A549 (cell line): ENCODE measurements around the gene KCTD4. TPM values are rescaled to one million over a fixed set of nuclear protein-coding genes. Genes with fewer than 3 reads are reported as not detected.

ENCODE experiments used
- ATAC-seq, 2 experiments: fragments of 200-7000 bp in 1 of 2; fragments of >200 bp in 1 of 2; cut with Nextera tagmentation in 1 of 2; cut with Tn5 transposase in 1 of 2; 3 replicates each; pipeline versions ENCODE4 v1.8.0 to v1.9.1; 2018 to 2020; ENCODE audit warnings: mild to moderate bottlenecking in 1 of 2, moderate library complexity in 1 of 2
- CTCF ChIA-PET: fragments of 300-600 bp; sonication (Branson Sonifier 250); formaldehyde crosslinking; extraction: SDS; loops from one replicate; lab custom pipeline; 2021; ENCODE audit warnings: antibody characterized with exemption, inconsistent platforms; lab: Yijun Ruan, JAX
- POLR2A ChIA-PET: fragments of 350-600 bp; formaldehyde crosslinking; extraction: SDS; loops from one replicate; lab custom pipeline; 2021; ENCODE audit warnings: antibody characterized with exemption, inconsistent platforms; lab: Yijun Ruan, JAX
- DNase-seq, 2 experiments: peaks; one replicate each; pipeline versions ENCODE4 v3.0.0 to v3.0.0-alpha.2; 2011 to 2016; ENCODE audit warnings: low read depth in 1 of 2, low spot score in 1 of 2
- FAIRE-seq: peaks from 2 replicates; lab custom pipeline; 2011; peaks lifted over from hg19 to GRCh38; lab: Jason Lieb, UNC
- H3K27ac ChIP-seq, 2 experiments: fragments of >200 bp; sonication (Bioruptor Twin); formaldehyde crosslinking; 3 replicates each; pipeline ENCODE4 v1.5.1; 2016 to 2017
- H3K4me1 ChIP-seq: fragments of >200 bp; sonication (Bioruptor Twin); formaldehyde crosslinking; 3 replicates; pipeline ENCODE4 v1.6.1; 2016
- H3K4me2 ChIP-seq: fragments of >200 bp; sonication (Bioruptor Twin); formaldehyde crosslinking; 3 replicates; pipeline ENCODE4 v1.6.1; 2016
- H3K4me3 ChIP-seq: fragments of >200 bp; sonication (Bioruptor Twin); formaldehyde crosslinking; 3 replicates; pipeline ENCODE4 v1.5.1; 2016
- H3K9me3 ChIP-seq: fragments of >200 bp; sonication (Bioruptor Twin); formaldehyde crosslinking; 3 replicates; pipeline ENCODE4 v1.6.1; 2016
- CBX2 ChIP-seq: fragments of 200-600 bp; sonication (generic); IDR thresholded peaks from 2 replicates; pipeline ENCODE4 v1.6.1; 2016; ENCODE audit warnings: low read depth, mild to moderate bottlenecking, borderline replicate concordance
- CBX8 ChIP-seq: fragments of 200-600 bp; sonication (generic); IDR thresholded peaks from 2 replicates; pipeline ENCODE4 v1.6.1; 2016
- CEBPB ChIP-seq, 2 experiments: fragments of >200 bp in 1 of 2; sonication (Bioruptor Twin) in 1 of 2; formaldehyde crosslinking in 1 of 2; IDR thresholded peaks; 2 replicates each; pipeline ENCODE4 v1.6.1; 2012 to 2016
- CHD2 ChIP-seq: fragments of 150-350 bp; IDR thresholded peaks from 2 replicates; pipeline ENCODE4 v1.6.1; 2014; ENCODE audit warnings: low read length; ENCODE audit not compliant: partially characterized antibody
- CHD4 ChIP-seq: fragments of 200-600 bp; sonication (generic); IDR thresholded peaks from 2 replicates; pipeline ENCODE4 v1.6.1; 2016; ENCODE audit warnings: antibody characterized with exemption, mild to moderate bottlenecking, borderline replicate concordance
- EP300 ChIP-seq, 2 experiments: fragments of >200 bp; sonication (Bioruptor Twin); formaldehyde crosslinking; IDR thresholded peaks; 2 replicates in 1 of 2; 3 replicates in 1 of 2; pipeline ENCODE4 v1.6.1; 2016 to 2017
- FOSL2 ChIP-seq, 2 experiments: fragments of 450-650 bp in 1 of 2; fragments of >200 bp in 1 of 2; sonication (Bioruptor Twin) in 1 of 2; formaldehyde crosslinking; IDR thresholded peaks; 2 replicates each; pipeline versions ENCODE4 v1.5.0 to v1.6.1; 2016 to 2020; ENCODE audit warnings: mild to moderate bottlenecking in 1 of 2, moderate library complexity in 1 of 2
- FOXS1 ChIP-seq: fragments of 250-450 bp; sonication (Bioruptor Pico); IDR thresholded peaks from 2 replicates; pipeline ENCODE4 v1.5.0; 2020; ENCODE audit warnings: mild to moderate bottlenecking, moderate library complexity
- GATA3 ChIP-seq: IDR thresholded peaks from 2 replicates; pipeline ENCODE4 v1.6.1; 2012; ENCODE audit warnings: borderline replicate concordance
- HDAC2 ChIP-seq: fragments of 200-600 bp; sonication (generic); IDR thresholded peaks from 2 replicates; pipeline ENCODE4 v1.6.1; 2016
- HEYL ChIP-seq: fragments of 250-450 bp; sonication (Bioruptor Pico); IDR thresholded peaks from 2 replicates; pipeline ENCODE4 v1.8.0; 2021; ENCODE audit warnings: mild to moderate bottlenecking, moderate library complexity
- HOXB13 ChIP-seq: fragments of 250-450 bp; sonication (Bioruptor Pico); IDR thresholded peaks from 2 replicates; pipeline ENCODE4 v1.5.0; 2020; ENCODE audit warnings: low read depth, mild to moderate bottlenecking, moderate library complexity
- KDM1A ChIP-seq: fragments of 200-600 bp; sonication (generic); IDR thresholded peaks from 2 replicates; pipeline ENCODE4 v1.6.1; 2016; ENCODE audit warnings: low read depth, mild to moderate bottlenecking
- MAFK ChIP-seq: fragments of 450-650 bp; IDR thresholded peaks from 2 replicates; pipeline ENCODE4 v1.6.1; 2014; ENCODE audit not compliant: partially characterized antibody
- MAZ ChIP-seq: fragments of 150-350 bp; IDR thresholded peaks from 2 replicates; pipeline ENCODE4 v1.6.1; 2014; ENCODE audit warnings: antibody characterized with exemption, low read depth, low read length, borderline replicate concordance
- MYC ChIP-seq: IDR thresholded peaks from 2 replicates; pipeline ENCODE4 v1.6.1; 2012; ENCODE audit warnings: mild to moderate bottlenecking, inconsistent platforms, low read length, improper control_type of control experiment, borderline replicate concordance
- PHF8 ChIP-seq: fragments of 200-600 bp; sonication (generic); IDR thresholded peaks from 2 replicates; pipeline ENCODE4 v1.6.1; 2016; ENCODE audit warnings: low read depth, mild to moderate bottlenecking, antibody characterized with exemption, moderate library complexity, borderline replicate concordance
- POLR2A ChIP-seq: IDR thresholded peaks from 2 replicates; pipeline ENCODE4 v1.6.1; 2012; ENCODE audit warnings: mild to moderate bottlenecking, low read length
- TFCP2L1 ChIP-seq: fragments of 250-450 bp; sonication (Bioruptor Pico); IDR thresholded peaks from 2 replicates; pipeline ENCODE4 v1.5.0; 2021; ENCODE audit warnings: mild to moderate bottlenecking
- ZFP36 ChIP-seq: fragments of 450-650 bp; IDR thresholded peaks from 2 replicates; pipeline ENCODE4 v1.6.1; 2014; ENCODE audit warnings: borderline replicate concordance; ENCODE audit not compliant: partially characterized antibody
- ZSCAN20 ChIP-seq: fragments of 250-450 bp; sonication (Bioruptor Pico); IDR thresholded peaks from 2 replicates; pipeline ENCODE4 v1.8.0; 2022; ENCODE audit warnings: mild to moderate bottlenecking, moderate library complexity
- WGBS: methylation state at CpG from one replicate; pipeline ENCODE4 v1.1.6; 2017; ENCODE audit errors: missing lambda C conversion rate; 5-methylcytosine and 5-hydroxymethylcytosine counted together
- polyA plus RNA-seq, 4 experiments: library from polyadenylated mRNA; depleted of rRNA in 3 of 4; stranded (reverse); fragments of >200 nt; fragmentation: RNase III in 1 of 4; extraction: RNeasy Plus Mini Kit Qiagen cat#74134 plus additional on column Dnase treatment in 1 of 4; gene quantifications; 2 replicates in 3 of 4; 3 replicates in 1 of 4; pipeline ENCODE4 v1.2.3, GENCODE V29; 2011 to 2017
- TF ChIP-seq, protein P1 (sequence below): fragments of 250-450 bp; sonication (Bioruptor Pico); IDR thresholded peaks from 2 replicates; pipeline ENCODE4 v1.5.0; 2021; ENCODE audit warnings: mild to moderate bottlenecking, moderate library complexity, borderline replicate concordance
- TF ChIP-seq, protein P2 (sequence below): IDR thresholded peaks from 2 replicates; pipeline ENCODE4 v1.6.1; 2012
- TF ChIP-seq, protein P3 (sequence below): fragments of 250-450 bp; sonication (Bioruptor Pico); IDR thresholded peaks from 2 replicates; pipeline ENCODE4 v1.5.0; 2020; ENCODE audit warnings: low read depth, mild to moderate bottlenecking, moderate library complexity

The KCTD4 gene
- polyA plus RNA-seq, 2 of the 4 experiments (the other 2 are of a cell fraction), result not detected

DNA sequence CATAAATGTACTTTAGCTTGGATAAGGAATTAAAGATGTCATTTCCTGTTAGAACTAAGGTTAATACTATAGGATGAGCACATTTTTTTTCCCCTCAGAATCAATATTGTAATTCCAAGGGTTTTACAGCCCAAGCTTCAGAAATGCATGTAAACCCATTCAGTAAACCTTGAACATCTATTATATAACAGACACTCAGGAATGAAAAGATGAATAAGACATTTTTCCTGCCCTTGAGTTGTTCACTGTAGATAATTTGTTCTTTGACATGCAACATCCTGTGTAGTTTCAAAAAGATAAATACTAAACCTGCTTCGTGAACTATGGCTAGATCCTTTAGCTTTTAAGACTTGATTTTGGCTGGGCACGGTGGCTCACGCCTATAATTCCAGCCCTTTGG is 21.7 kb upstream of the KCTD4 start:
- FAIRE-seq (no peak), ATAC-seq (no peak), DNase-seq (no peak)
- Histone ChIP-seq H3K4me2 (no peak overlapping the region), H3K9me3 (no peaks in the 10 kb centered on the region), H3K4me1 (peaks cover 33% of the 10 kb centered on the region), H3K27ac (no peak overlapping the region), H3K4me3 (no peak overlapping the region)
- TF ChIP-seq KDM1A (no peak), POLR2A (no peak), TFCP2L1 (no peak)
- TF ChIP-seq, protein P1, sequence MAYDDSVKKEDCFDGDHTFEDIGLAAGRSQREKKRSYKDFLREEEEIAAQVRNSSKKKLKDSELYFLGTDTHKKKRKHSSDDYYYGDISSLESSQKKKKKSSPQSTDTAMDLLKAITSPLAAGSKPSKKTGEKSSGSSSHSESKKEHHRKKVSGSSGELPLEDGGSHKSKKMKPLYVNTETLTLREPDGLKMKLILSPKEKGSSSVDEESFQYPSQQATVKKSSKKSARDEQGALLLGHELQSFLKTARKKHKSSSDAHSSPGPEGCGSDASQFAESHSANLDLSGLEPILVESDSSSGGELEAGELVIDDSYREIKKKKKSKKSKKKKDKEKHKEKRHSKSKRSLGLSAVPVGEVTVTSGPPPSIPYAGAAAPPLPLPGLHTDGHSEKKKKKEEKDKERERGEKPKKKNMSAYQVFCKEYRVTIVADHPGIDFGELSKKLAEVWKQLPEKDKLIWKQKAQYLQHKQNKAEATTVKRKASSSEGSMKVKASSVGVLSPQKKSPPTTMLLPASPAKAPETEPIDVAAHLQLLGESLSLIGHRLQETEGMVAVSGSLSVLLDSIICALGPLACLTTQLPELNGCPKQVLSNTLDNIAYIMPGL (CRISPR knock-in tag), result no peak
- TF ChIP-seq, all 56 proteins: peak for 0
- ChIA-PET CTCF (no interaction called here), POLR2A (no interaction called here)
- WGBS, result 90% methylated on average over 3 of the region's 3 CpGs

DNA sequence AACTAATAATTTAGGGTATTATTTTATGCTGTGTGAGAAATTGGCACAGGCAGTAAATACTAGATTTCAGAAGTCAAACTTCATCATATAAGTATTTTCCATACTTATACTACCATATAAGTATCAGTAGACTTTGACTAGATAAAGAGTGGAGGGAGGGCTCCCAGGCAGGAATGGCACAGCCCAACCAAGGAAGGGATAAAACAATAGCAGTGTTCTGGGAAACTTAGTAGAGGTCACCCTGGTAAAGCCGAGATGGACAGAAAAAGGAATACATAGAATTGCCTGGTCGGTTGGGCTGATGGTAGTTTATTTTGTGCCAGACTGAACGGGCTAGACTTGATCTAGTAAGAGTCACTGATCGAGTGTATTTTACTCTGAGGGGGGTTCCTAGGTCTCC is 19.6 kb upstream of the KCTD4 start:
- peak overlapping the region; percentile 56 to 72; a peak in 5 of 6 replicates for H3K27ac ChIP-seq
- no peak for DNase-seq
- no peak for ATAC-seq
- no peak for FAIRE-seq
- peaks cover 36% of the 10 kb centered on the region for H3K4me1 ChIP-seq
- POLR2A ChIA-PET, result no interaction called here
- H3K4me3 ChIP-seq, result no peak overlapping the region
- H3K9me3 ChIP-seq, result no peaks in the 10 kb centered on the region
- CTCF ChIA-PET, result no interaction called here
- peak overlapping the region; percentile 59 for H3K4me2 ChIP-seq
- TF ChIP-seq HOXB13 (CRISPR knock-in tag) (no peak), FOSL2 (IDR thresholded peaks at IDR 0.05) (no peak), FOSL2 (CRISPR knock-in tag; IDR thresholded peaks at IDR 0.05) (no peak), MAZ (no peak), CHD2 (no peak), MAFK (no peak), TFCP2L1 (no peak), CBX2 (no peak), GATA3 (no peak), CBX8 (no peak), ZFP36 (no peak), HEYL (CRISPR knock-in tag) (no peak)
- TF ChIP-seq, protein P1 (CRISPR knock-in tag), result no peak
- 89% methylated on average over 4 of the region's 4 CpGs for WGBS

DNA sequence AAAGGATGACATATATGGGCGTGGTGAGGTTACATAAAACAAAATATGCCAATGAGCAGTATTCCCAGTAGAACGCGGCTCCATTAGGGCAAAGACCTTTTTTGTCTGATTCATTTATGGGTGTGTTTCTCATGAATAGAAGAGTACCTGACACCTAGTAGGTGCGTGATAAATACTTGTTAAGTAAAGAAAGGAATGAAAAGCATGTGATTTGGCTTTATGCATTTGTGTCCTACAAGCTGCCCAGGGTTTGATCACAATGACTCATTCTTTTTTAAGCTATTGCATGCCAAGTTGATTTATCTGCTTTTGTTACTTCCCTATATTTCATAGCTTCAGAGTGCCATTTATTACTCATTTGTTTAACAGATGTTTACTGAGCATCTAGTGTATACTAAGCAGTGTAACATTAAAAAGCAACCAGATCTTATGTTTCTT is 19.1 kb upstream of the KCTD4 start:
- H3K27ac ChIP-seq, result peak overlapping the region in 1 of 2 experiments; percentile 38; a peak in 1 of 6 replicates
- POLR2A ChIA-PET, result no interaction called here
- peak overlapping the region; percentile 59 for H3K4me2 ChIP-seq
- H3K9me3 ChIP-seq, result no peaks in the 10 kb centered on the region
- CTCF ChIA-PET, result no interaction called here
- no peak for FAIRE-seq
- DNase-seq, result peak; percentile 13 to 72
- 2% methylated on average over 4 of the region's 4 CpGs for WGBS
- H3K4me1 ChIP-seq, result peaks cover 36% of the 10 kb centered on the region
- no peak overlapping the region for H3K4me3 ChIP-seq
- ATAC-seq, result peak; percentile 82 to 84
- no peak for TF ChIP-seq MYC
- TF ChIP-seq FOXS1 (CRISPR knock-in tag), result no peak
- TF ChIP-seq, protein P2, sequence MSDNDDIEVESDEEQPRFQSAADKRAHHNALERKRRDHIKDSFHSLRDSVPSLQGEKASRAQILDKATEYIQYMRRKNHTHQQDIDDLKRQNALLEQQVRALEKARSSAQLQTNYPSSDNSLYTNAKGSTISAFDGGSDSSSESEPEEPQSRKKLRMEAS, result 0 out of 2 replicates have a peak, but pooled peaks have one; percentile 30
- TF ChIP-seq EP300 (IDR thresholded peaks at IDR 0.05), result peak in 1 of 2 experiments; percentile 34; a peak in 1 of 5 replicates
- TF ChIP-seq, protein P3, sequence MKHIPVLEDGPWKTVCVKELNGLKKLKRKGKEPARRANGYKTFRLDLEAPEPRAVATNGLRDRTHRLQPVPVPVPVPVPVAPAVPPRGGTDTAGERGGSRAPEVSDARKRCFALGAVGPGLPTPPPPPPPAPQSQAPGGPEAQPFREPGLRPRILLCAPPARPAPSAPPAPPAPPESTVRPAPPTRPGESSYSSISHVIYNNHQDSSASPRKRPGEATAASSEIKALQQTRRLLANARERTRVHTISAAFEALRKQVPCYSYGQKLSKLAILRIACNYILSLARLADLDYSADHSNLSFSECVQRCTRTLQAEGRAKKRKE, result no peak
- no peak for TF ChIP-seq PHF8
- TF ChIP-seq ZSCAN20 (CRISPR knock-in tag), result no peak
- no peak for TF ChIP-seq MAZ
- TF ChIP-seq CEBPB (IDR thresholded peaks at IDR 0.05), result peak in 1 of 2 experiments; percentile 50; a peak in 1 of 4 replicates
- TF ChIP-seq MAFK, result peak; percentile 48
- peak; percentile 51; the same call in 1 of the 2 replicates for TF ChIP-seq GATA3
- TF ChIP-seq HDAC2, result no peak
- TF ChIP-seq, protein P1 (CRISPR knock-in tag), result no peak
- TF ChIP-seq CBX8, result no peak
- no peak for TF ChIP-seq CBX2
- TF ChIP-seq CHD4, result no peak
